ENCODE results near the gene CFAP97D2.

DNA sequence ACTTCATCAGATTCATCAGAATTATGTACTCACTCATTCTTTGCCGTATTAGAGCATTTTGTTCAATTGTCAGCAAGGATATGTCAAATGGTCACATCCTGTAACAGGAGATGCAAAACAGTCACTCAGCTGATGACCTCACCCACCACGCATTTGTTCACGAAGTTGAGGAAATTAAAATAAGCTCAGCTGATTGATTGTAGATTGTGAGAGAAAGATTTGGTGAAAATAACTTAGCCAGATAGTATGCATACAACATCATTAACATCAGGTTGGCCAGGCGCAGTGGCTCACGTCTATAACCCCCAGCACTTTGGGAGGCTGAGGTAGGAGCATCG lies 33.1 kb downstream of the CFAP97D2 start:
- TF ChIP-seq, protein P1, sequence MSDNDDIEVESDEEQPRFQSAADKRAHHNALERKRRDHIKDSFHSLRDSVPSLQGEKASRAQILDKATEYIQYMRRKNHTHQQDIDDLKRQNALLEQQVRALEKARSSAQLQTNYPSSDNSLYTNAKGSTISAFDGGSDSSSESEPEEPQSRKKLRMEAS (IDR thresholded peaks at IDR 0.05): no peak
- TF ChIP-seq CEBPB (IDR thresholded peaks at IDR 0.05) (no peak), ZBTB7A (IDR thresholded peaks at IDR 0.05; ENCODE audit: low read depth) (no peak), EP300 (IDR thresholded peaks at IDR 0.05; ENCODE audit: borderline replicate concordance) (no peak), EGR1 (IDR thresholded peaks at IDR 0.05) (no peak)

Data from Ishikawa (cell line).